A549 (cell line): ENCODE measurements around the gene PPIF.
A peak's percentile ranks its signal among the peaks of the same experiment; 100 is the strongest.

Source experiments
- CEBPB ChIP-seq, 2 experiments: fragments of >200 bp in 1 of 2; sonication (Bioruptor Twin) in 1 of 2; formaldehyde crosslinking in 1 of 2; IDR thresholded peaks; 2 replicates each; pipeline ENCODE4 v1.6.1; 2012 to 2016
- CHD2 ChIP-seq: fragments of 150-350 bp; IDR thresholded peaks from 2 replicates; pipeline ENCODE4 v1.6.1; 2014; ENCODE audit warnings: low read length; ENCODE audit not compliant: partially characterized antibody
- CHD4 ChIP-seq: fragments of 200-600 bp; sonication (generic); IDR thresholded peaks from 2 replicates; pipeline ENCODE4 v1.6.1; 2016; ENCODE audit warnings: antibody characterized with exemption, mild to moderate bottlenecking, borderline replicate concordance
- CTCF ChIP-seq: fragments of >200 bp; sonication (Bioruptor Twin); formaldehyde crosslinking; IDR thresholded peaks from 3 replicates; pipeline ENCODE4 v1.5.1; 2016
- E2F6 ChIP-seq: IDR thresholded peaks from 2 replicates; pipeline ENCODE4 v1.6.1; 2012; ENCODE audit warnings: low read depth, borderline replicate concordance
- FOSL2 ChIP-seq, 2 experiments: fragments of 450-650 bp in 1 of 2; fragments of >200 bp in 1 of 2; sonication (Bioruptor Twin) in 1 of 2; formaldehyde crosslinking; IDR thresholded peaks; 2 replicates each; pipeline versions ENCODE4 v1.5.0 to v1.6.1; 2016 to 2020; ENCODE audit warnings: mild to moderate bottlenecking in 1 of 2, moderate library complexity in 1 of 2
- JUN ChIP-seq, 2 experiments: fragments of >200 bp; sonication (Bioruptor Twin); formaldehyde crosslinking; IDR thresholded peaks; 2 replicates in 1 of 2; 3 replicates in 1 of 2; pipeline ENCODE4 v1.6.1; 2016 to 2017
- MAX ChIP-seq: IDR thresholded peaks from 2 replicates; pipeline ENCODE4 v1.6.1; 2012
- PBX3 ChIP-seq: IDR thresholded peaks from 2 replicates; pipeline ENCODE4 v1.6.1; 2012
- POLR2A ChIP-seq: IDR thresholded peaks from 2 replicates; pipeline ENCODE4 v1.6.1; 2012; ENCODE audit warnings: mild to moderate bottlenecking, low read length
- RCOR1 ChIP-seq: fragments of 150-350 bp; IDR thresholded peaks from 2 replicates; pipeline ENCODE4 v1.6.1; 2014; ENCODE audit warnings: antibody characterized with exemption, low read length, low read depth
- REST ChIP-seq: fragments of 200-600 bp; sonication (generic); IDR thresholded peaks from 2 replicates; pipeline ENCODE4 v1.6.1; 2016; ENCODE audit warnings: antibody characterized with exemption, mild to moderate bottlenecking, moderate library complexity
- RFX5 ChIP-seq: fragments of 450-650 bp; IDR thresholded peaks from 2 replicates; pipeline ENCODE4 v1.7.1; 2014; ENCODE audit warnings: antibody characterized with exemption, mild to moderate bottlenecking, moderate library complexity

GRCh38 chr10:79347894-79348639 is 798 bp downstream of the PPIF start:
- no peak for TF ChIP-seq FOSL2 (IDR thresholded peaks at IDR 0.05)
- TF ChIP-seq FOSL2 (CRISPR knock-in tag; IDR thresholded peaks at IDR 0.05) = no peak
- no peak for TF ChIP-seq CTCF
- TF ChIP-seq POLR2A = no peak
- TF ChIP-seq CHD2 = no peak
- peak; percentile 48 to 84; a peak in 3 of 4 replicates for TF ChIP-seq CEBPB (IDR thresholded peaks at IDR 0.05)
- no peak for TF ChIP-seq CHD4
- TF ChIP-seq RFX5 = no peak
- no peak for TF ChIP-seq PBX3
- peak; percentile 92 for TF ChIP-seq MAX
- TF ChIP-seq RCOR1 = no peak
- peak; percentile 89; the same call in 1 of the 2 replicates for TF ChIP-seq E2F6
- TF ChIP-seq REST = no peak
- TF ChIP-seq JUN (IDR thresholded peaks at IDR 0.05) = peak in 1 of 2 experiments; percentile 3; a peak in 1 of 5 replicates
